Lower lobe of right lung (tissue), 2 donors: ENCODE data around the gene IER3IP1. TPM values are rescaled to one million over a fixed set of nuclear protein-coding genes. Genes with fewer than 3 reads are reported as not detected.

Source experiments
- ATAC-seq, 2 donors: fragments of 200-7000 bp; cut with Tn5 transposase; one replicate each; pipeline ENCODE4 v1.9.1; 2020 to 2022; ENCODE audit warnings: mild to moderate bottlenecking in 2 of 2, moderate library complexity in 2 of 2
- DNase-seq: peaks from one replicate; pipeline ENCODE4 v3.0.0-alpha.2; 2020
- H3K27ac ChIP-seq: fragments of 200-600 bp; one replicate; pipeline ENCODE4 v1.8.0; 2022
- H3K27me3 ChIP-seq: fragments of 200-600 bp; one replicate; pipeline ENCODE4 v1.8.0; 2022; ENCODE audit warnings: low read depth
- H3K36me3 ChIP-seq: fragments of 200-600 bp; one replicate; pipeline ENCODE4 v1.8.0; 2022; ENCODE audit warnings: mild to moderate bottlenecking
- H3K4me1 ChIP-seq: fragments of 200-600 bp; one replicate; pipeline ENCODE4 v1.8.0; 2022
- H3K4me3 ChIP-seq: fragments of 200-600 bp; one replicate; pipeline ENCODE4 v1.8.0; 2022; ENCODE audit warnings: mild to moderate bottlenecking
- H3K9me3 ChIP-seq: fragments of 200-600 bp; one replicate; pipeline ENCODE4 v1.8.0; 2022
- CTCF ChIP-seq: fragments of 200-600 bp; IDR thresholded peaks from one replicate; pipeline ENCODE4 v1.8.0; 2022; ENCODE audit warnings: antibody characterized with exemption, mild to moderate bottlenecking
- intact Hi-C: fragments of 100-400 bp; cut with DNase I; formaldehyde crosslinking; loops from one replicate; pipeline ENCODE4 v1.11.0; 2022
- total RNA-seq: library from RNA; stranded (reverse); fragmentation: NEBNext Ultra II Directional; extraction: Animal tissue kit (Norgen Biotek cat#: 25700); gene quantifications from one replicate; pipeline ENCODE4 v1.2.1, GENCODE V29; 2021
- donor health status: DM: no; HTN: yes; CAD: no; lungs with severe emphysema.

IER3IP1 gene
- total RNA-seq, 1 donor from 2014 or later = 10.7 TPM

GRCh38 chr18:47143899-47144485 lies 32.2 kb downstream of the IER3IP1 start:
- Histone ChIP-seq H3K27me3 (no peaks in the 10 kb centered on the region), H3K27ac (no peak overlapping the region), H3K9me3 (no peaks in the 10 kb centered on the region), H3K4me3 (no peak overlapping the region), H3K36me3 (no peaks in the 10 kb centered on the region), H3K4me1 (peaks cover 12% of the 10 kb centered on the region)
- no peak for DNase-seq
- intact Hi-C loops = no loop called here
- TF ChIP-seq CTCF = no peak
- ATAC-seq = no peak

GRCh38 chr18:47143153-47143552 lies 33.0 kb downstream of the IER3IP1 start:
- intact Hi-C loops = no loop called here
- Histone ChIP-seq H3K9me3 (no peaks in the 10 kb centered on the region), H3K4me3 (no peak overlapping the region), H3K27me3 (no peaks in the 10 kb centered on the region), H3K27ac (no peak overlapping the region), H3K4me1 (peaks cover 4% of the 10 kb centered on the region), H3K36me3 (no peaks in the 10 kb centered on the region)
- no peak for ATAC-seq
- no peak for TF ChIP-seq CTCF
- no peak for DNase-seq

GRCh38 chr18:47141289-47141688 lies 34.9 kb downstream of the IER3IP1 start:
- intact Hi-C loops = no loop called here
- Histone ChIP-seq H3K9me3 (no peaks in the 10 kb centered on the region), H3K36me3 (peaks cover 1% of the 10 kb centered on the region), H3K27me3 (no peaks in the 10 kb centered on the region), H3K4me3 (no peak overlapping the region), H3K27ac (no peak overlapping the region), H3K4me1 (no peaks in the 10 kb centered on the region)
- ATAC-seq (no peak), DNase-seq (no peak)
- no peak for TF ChIP-seq CTCF

GRCh38 chr18:47121146-47121545 lies 55.0 kb downstream of the IER3IP1 start:
- intact Hi-C loops = no loop called here
- DNase-seq = no peak
- Histone ChIP-seq H3K9me3 (no peaks in the 10 kb centered on the region), H3K36me3 (peaks cover 13% of the 10 kb centered on the region), H3K27me3 (no peaks in the 10 kb centered on the region), H3K4me3 (no peak overlapping the region), H3K4me1 (no peaks in the 10 kb centered on the region), H3K27ac (no peak overlapping the region)
- ATAC-seq = no peak
- no peak for TF ChIP-seq CTCF

GRCh38 chr18:47120428-47120827 lies 55.7 kb downstream of the IER3IP1 start:
- ATAC-seq (no peak), DNase-seq (no peak)
- TF ChIP-seq CTCF = no peak
- no peaks in the 10 kb centered on the region for H3K9me3 ChIP-seq
- no peaks in the 10 kb centered on the region for H3K4me1 ChIP-seq
- H3K36me3 ChIP-seq = peaks cover 13% of the 10 kb centered on the region
- H3K27me3 ChIP-seq = no peaks in the 10 kb centered on the region
- H3K27ac ChIP-seq = no peak overlapping the region
- H3K4me3 ChIP-seq = no peak overlapping the region
- intact Hi-C loops = no loop called here
